ENCODE measurements around the gene RALGPS2.

DNA sequence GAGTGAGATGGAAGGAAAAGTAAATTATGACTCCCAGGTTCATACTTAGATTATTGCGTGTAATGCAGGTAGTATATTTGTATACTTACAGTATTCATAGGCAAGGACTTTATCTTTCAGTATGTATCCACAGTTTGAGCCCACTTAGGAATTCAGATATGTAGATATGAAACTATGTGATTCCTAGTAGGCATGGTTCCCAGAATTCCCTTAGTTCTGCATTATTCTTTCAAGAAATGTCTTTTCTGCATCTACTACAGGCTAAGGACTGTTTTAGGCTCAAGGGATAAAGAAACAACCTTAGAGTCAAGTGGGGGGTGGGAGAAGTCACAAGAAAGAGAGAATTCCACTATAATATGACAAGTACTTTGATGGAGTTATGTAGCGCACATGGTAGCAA, 132.1 kb downstream of the RALGPS2 start:
- TF ChIP-seq NRF1 (IDR thresholded peaks at IDR 0.05; ENCODE audit: low read depth, low read length) (no peak), TCF12 (IDR thresholded peaks at IDR 0.05) (no peak)
- TF ChIP-seq, protein P1, sequence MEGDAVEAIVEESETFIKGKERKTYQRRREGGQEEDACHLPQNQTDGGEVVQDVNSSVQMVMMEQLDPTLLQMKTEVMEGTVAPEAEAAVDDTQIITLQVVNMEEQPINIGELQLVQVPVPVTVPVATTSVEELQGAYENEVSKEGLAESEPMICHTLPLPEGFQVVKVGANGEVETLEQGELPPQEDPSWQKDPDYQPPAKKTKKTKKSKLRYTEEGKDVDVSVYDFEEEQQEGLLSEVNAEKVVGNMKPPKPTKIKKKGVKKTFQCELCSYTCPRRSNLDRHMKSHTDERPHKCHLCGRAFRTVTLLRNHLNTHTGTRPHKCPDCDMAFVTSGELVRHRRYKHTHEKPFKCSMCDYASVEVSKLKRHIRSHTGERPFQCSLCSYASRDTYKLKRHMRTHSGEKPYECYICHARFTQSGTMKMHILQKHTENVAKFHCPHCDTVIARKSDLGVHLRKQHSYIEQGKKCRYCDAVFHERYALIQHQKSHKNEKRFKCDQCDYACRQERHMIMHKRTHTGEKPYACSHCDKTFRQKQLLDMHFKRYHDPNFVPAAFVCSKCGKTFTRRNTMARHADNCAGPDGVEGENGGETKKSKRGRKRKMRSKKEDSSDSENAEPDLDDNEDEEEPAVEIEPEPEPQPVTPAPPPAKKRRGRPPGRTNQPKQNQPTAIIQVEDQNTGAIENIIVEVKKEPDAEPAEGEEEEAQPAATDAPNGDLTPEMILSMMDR (IDR thresholded peaks at IDR 0.05): no peak
- TF ChIP-seq, protein P2, sequence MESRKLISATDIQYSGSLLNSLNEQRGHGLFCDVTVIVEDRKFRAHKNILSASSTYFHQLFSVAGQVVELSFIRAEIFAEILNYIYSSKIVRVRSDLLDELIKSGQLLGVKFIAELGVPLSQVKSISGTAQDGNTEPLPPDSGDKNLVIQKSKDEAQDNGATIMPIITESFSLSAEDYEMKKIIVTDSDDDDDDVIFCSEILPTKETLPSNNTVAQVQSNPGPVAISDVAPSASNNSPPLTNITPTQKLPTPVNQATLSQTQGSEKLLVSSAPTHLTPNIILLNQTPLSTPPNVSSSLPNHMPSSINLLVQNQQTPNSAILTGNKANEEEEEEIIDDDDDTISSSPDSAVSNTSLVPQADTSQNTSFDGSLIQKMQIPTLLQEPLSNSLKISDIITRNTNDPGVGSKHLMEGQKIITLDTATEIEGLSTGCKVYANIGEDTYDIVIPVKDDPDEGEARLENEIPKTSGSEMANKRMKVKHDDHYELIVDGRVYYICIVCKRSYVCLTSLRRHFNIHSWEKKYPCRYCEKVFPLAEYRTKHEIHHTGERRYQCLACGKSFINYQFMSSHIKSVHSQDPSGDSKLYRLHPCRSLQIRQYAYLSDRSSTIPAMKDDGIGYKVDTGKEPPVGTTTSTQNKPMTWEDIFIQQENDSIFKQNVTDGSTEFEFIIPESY (IDR thresholded peaks at IDR 0.05; ENCODE audit: borderline replicate concordance, low read depth): no peak
